Trophoblast cell (in vitro differentiated cells and primary cell): ENCODE measurements around the gene MUCL3.
A peak's percentile ranks its signal among the peaks of the same experiment; 100 is the strongest.
"Not testable (repeated sequence)": the region's sequence is repeated elsewhere in the genome, so short reads cannot be mapped to it uniquely, and the experiment has no call there.

Source experiments
- DNase-seq, 2 donors: peaks; one replicate each; pipeline ENCODE4 v3.0.0-alpha.2; 2016
- H2AFZ ChIP-seq: 2 replicates; pipeline ENCODE4 v1.6.1; 2013; ENCODE audit warnings: low read length, moderate library complexity, mild to moderate bottlenecking; ENCODE audit not compliant: insufficient read depth, poor library complexity
- H2AK5ac ChIP-seq: 2 replicates; pipeline ENCODE4 v1.6.1; 2013; ENCODE audit warnings: mild to moderate bottlenecking, low read length
- H2BK120ac ChIP-seq: 2 replicates; pipeline ENCODE4 v1.6.1; 2013; ENCODE audit warnings: low read length, mild to moderate bottlenecking, moderate library complexity; ENCODE audit not compliant: insufficient read depth, poor library complexity
- H2BK12ac ChIP-seq: 2 replicates; pipeline ENCODE4 v1.6.1; 2013; ENCODE audit warnings: mild to moderate bottlenecking, low read length, moderate library complexity
- H2BK5ac ChIP-seq: 2 replicates; pipeline ENCODE4 v1.6.1; 2013; ENCODE audit warnings: low read length, low read depth, moderate library complexity, mild to moderate bottlenecking; ENCODE audit not compliant: poor library complexity
- H3K14ac ChIP-seq: 2 replicates; pipeline ENCODE4 v1.6.1; 2013; ENCODE audit warnings: mild to moderate bottlenecking, low read length
- H3K18ac ChIP-seq: 2 replicates; pipeline ENCODE4 v1.6.1; 2013; ENCODE audit warnings: mild to moderate bottlenecking, low read length
- H3K23ac ChIP-seq: 2 replicates; pipeline ENCODE4 v1.6.1; 2013; ENCODE audit warnings: low read length
- H3K27ac ChIP-seq: 2 replicates; pipeline ENCODE4 v1.5.1; 2013; ENCODE audit warnings: low read depth, mild to moderate bottlenecking, inconsistent platforms, low read length, moderate library complexity
- H3K27me3 ChIP-seq: 2 replicates; pipeline ENCODE4 v1.6.1; 2013; ENCODE audit warnings: inconsistent platforms, mild to moderate bottlenecking, low read length, moderate library complexity; ENCODE audit not compliant: insufficient read depth
- H3K36me3 ChIP-seq, 2 experiments: 1 replicate in 1 of 2; 2 replicates in 1 of 2; pipeline ENCODE4 v1.6.1; 2013; ENCODE audit warnings: low read length in 2 of 2, mild to moderate bottlenecking in 2 of 2, moderate library complexity in 1 of 2; ENCODE audit not compliant: insufficient read depth in 2 of 2, control insufficient read depth in 1 of 2
- H3K4ac ChIP-seq: 2 replicates; pipeline ENCODE4 v1.6.1; 2013; ENCODE audit warnings: low read depth, mild to moderate bottlenecking, low read length, moderate library complexity
- H3K4me1 ChIP-seq, 2 experiments: 1 replicate in 1 of 2; 2 replicates in 1 of 2; pipeline ENCODE4 v1.6.1; 2013; ENCODE audit warnings: low read length in 2 of 2, mild to moderate bottlenecking in 2 of 2, moderate library complexity in 1 of 2; ENCODE audit not compliant: insufficient read depth in 2 of 2, control insufficient read depth in 1 of 2
- H3K4me2 ChIP-seq: 2 replicates; pipeline ENCODE4 v1.6.1; 2013; ENCODE audit warnings: inconsistent platforms, mild to moderate bottlenecking, low read length, moderate library complexity
- H3K4me3 ChIP-seq: 2 replicates; pipeline ENCODE4 v1.5.1; 2013; ENCODE audit warnings: mild to moderate bottlenecking, low read depth, low read length, inconsistent platforms
- H3K79me1 ChIP-seq: one replicate; pipeline ENCODE4 v1.6.1; 2013; ENCODE audit warnings: low read length
- H3K79me2 ChIP-seq: 2 replicates; pipeline ENCODE4 v1.6.1; 2013; ENCODE audit warnings: low read length, mild to moderate bottlenecking; ENCODE audit not compliant: control insufficient read depth, insufficient read depth, poor library complexity
- H3K9ac ChIP-seq: 2 replicates; pipeline ENCODE4 v1.6.1; 2013; ENCODE audit warnings: mild to moderate bottlenecking, low read length
- H3K9me3 ChIP-seq: 2 replicates; pipeline ENCODE4 v1.6.1; 2013; ENCODE audit warnings: low read depth, mild to moderate bottlenecking, control low read depth, inconsistent platforms, low read length; ENCODE audit not compliant: insufficient read depth
- H4K12ac ChIP-seq: 2 replicates; pipeline ENCODE4 v1.6.1; 2013; ENCODE audit warnings: low read depth, mild to moderate bottlenecking, low read length, moderate library complexity
- H4K8ac ChIP-seq: 2 replicates; pipeline ENCODE4 v1.6.1; 2013; ENCODE audit warnings: low read depth, mild to moderate bottlenecking, low read length, moderate library complexity
- H4K91ac ChIP-seq: one replicate; pipeline ENCODE4 v1.6.1; 2013; ENCODE audit warnings: low read depth, mild to moderate bottlenecking, low read length, moderate library complexity
- WGBS: extraction: QIAGEN DNeasy Blood & Tissue Kit; methylation state at CpG from one replicate; pipeline ENCODE4 v1.1.7; 2013; ENCODE audit warnings: missing lambda C conversion rate; ENCODE audit not compliant: insufficient read length, insufficient coverage; ENCODE audit errors: extremely low coverage; 5-methylcytosine and 5-hydroxymethylcytosine counted together

MUCL3 gene

GRCh38 chr6:30910473-30910872 is 30.3 kb upstream of the MUCL3 start:
- H3K9ac ChIP-seq, H4K8ac ChIP-seq, H2AFZ ChIP-seq, H4K91ac ChIP-seq, H3K4ac ChIP-seq, H2AK5ac ChIP-seq, H3K4me3 ChIP-seq, DNase-seq, H3K9me3 ChIP-seq, H3K4me2 ChIP-seq, H2BK12ac ChIP-seq, H3K18ac ChIP-seq, H3K27ac ChIP-seq, H3K23ac ChIP-seq, H3K79me1 ChIP-seq, H3K27me3 ChIP-seq, H3K79me2 ChIP-seq, H4K12ac ChIP-seq, H3K14ac ChIP-seq, H2BK5ac ChIP-seq, H2BK120ac ChIP-seq: not testable (repeated sequence)
- Histone ChIP-seq H3K36me3 (peaks cover 23 to 24% of the 10 kb centered on the region in 2 experiments), H3K4me1 (peaks cover 8 to 10% of the 10 kb centered on the region in 2 experiments)
- WGBS = no CpG with 5 or more reads among the region's 12 CpGs

GRCh38 chr6:30912746-30913520 is 27.8 kb upstream of the MUCL3 start:
- Histone ChIP-seq H3K79me1 (peaks cover 8% of the 10 kb centered on the region), H3K14ac (no peak overlapping the region), H3K27ac (no peak overlapping the region), H2BK5ac (no peak overlapping the region), H2BK12ac (no peak overlapping the region), H3K36me3 (peaks cover 32 to 34% of the 10 kb centered on the region in 2 experiments), H3K4me3 (no peak overlapping the region), H3K79me2 (peaks cover 8% of the 10 kb centered on the region), H4K12ac (no peak overlapping the region), H2AK5ac (no peak overlapping the region), H3K18ac (no peak overlapping the region), H4K91ac (no peak overlapping the region), H3K27me3 (no peaks in the 10 kb centered on the region), H3K4me2 (no peak overlapping the region), H2AFZ (no peak overlapping the region), H2BK120ac (no peak overlapping the region), H3K9ac (no peak overlapping the region), H3K9me3 (no peaks in the 10 kb centered on the region), H4K8ac (no peak overlapping the region), H3K23ac (no peak overlapping the region), H3K4me1 (peaks cover 8 to 12% of the 10 kb centered on the region in 2 experiments), H3K4ac (no peak overlapping the region)
- no peak for DNase-seq
- WGBS = no CpG with 5 or more reads among the region's 8 CpGs

- no CpG with 5 or more reads among the region's 31 CpGs for WGBS
Observed at GRCh38 chr6:30913721-30914075, 27.1 kb upstream of the MUCL3 start.

GRCh38 chr6:30914076-30914853 is 26.5 kb upstream of the MUCL3 start, which contains the start of gene VARS2:
TSS of gene VARS2 (plus strand) at chr6:30914238. CDS start at chr6:30914837, 599 bp downstream.
- Histone ChIP-seq H4K8ac (peak within 1 kb of the TSS; percentile 88), H3K4me1 (peaks cover 4 to 8% of the 10 kb centered on the region in 2 experiments), H4K91ac (peak within 1 kb of the TSS; percentile 78), H2AFZ (peak within 1 kb of the TSS; percentile 72), H3K9me3 (no peaks in the 10 kb centered on the region), H4K12ac (peak within 1 kb of the TSS; percentile 86), H3K14ac (peak within 1 kb of the TSS; percentile 59), H2BK120ac (peak within 1 kb of the TSS; percentile 33), H3K36me3 (peaks cover 32 to 36% of the 10 kb centered on the region in 2 experiments), H3K4me2 (peak within 1 kb of the TSS; percentile 58), H3K79me2 (peaks cover 4% of the 10 kb centered on the region), H2BK5ac (peak within 1 kb of the TSS; percentile 12), H3K27me3 (no peaks in the 10 kb centered on the region), H3K18ac (peak within 1 kb of the TSS; percentile 65), H3K4ac (peak within 1 kb of the TSS; percentile 41), H2BK12ac (peak within 1 kb of the TSS; percentile 19), H3K4me3 (peak within 1 kb of the TSS; percentile 62), H3K9ac (peak within 1 kb of the TSS; percentile 52), H3K79me1 (peaks cover 6% of the 10 kb centered on the region), H2AK5ac (peak within 1 kb of the TSS; percentile 72), H3K27ac (peak within 1 kb of the TSS; percentile 44), H3K23ac (no peak within 1 kb of the TSS)
- peak; percentile 92 to 95 for DNase-seq
- WGBS = no CpG with 5 or more reads among the region's 52 CpGs

More at GRCh38 chr6:30913721-30914075, 27.1 kb upstream of the MUCL3 start:
- Histone ChIP-seq H3K9me3 (no peaks in the 10 kb centered on the region), H3K4me1 (peaks cover 8 to 10% of the 10 kb centered on the region in 2 experiments), H4K91ac (peak overlapping the region; percentile 69), H4K12ac (peak overlapping the region; percentile 39), H3K23ac (no peak overlapping the region), H3K79me2 (peaks cover 4% of the 10 kb centered on the region), H3K4me3 (no peak overlapping the region), H3K9ac (peak overlapping the region; percentile 35), H2BK120ac (peak overlapping the region; percentile 21), H2AFZ (peak overlapping the region; percentile 72), H2BK12ac (no peak overlapping the region), H3K36me3 (peaks cover 32 to 35% of the 10 kb centered on the region in 2 experiments), H3K27ac (no peak overlapping the region), H3K14ac (peak overlapping the region; percentile 55), H2AK5ac (no peak overlapping the region), H4K8ac (peak overlapping the region; percentile 88), H2BK5ac (peak overlapping the region; percentile 11), H3K79me1 (peaks cover 6% of the 10 kb centered on the region), H3K4ac (peak overlapping the region; percentile 35), H3K18ac (peak overlapping the region; percentile 60), H3K27me3 (no peaks in the 10 kb centered on the region), H3K4me2 (peak overlapping the region; percentile 56)
- DNase-seq = no peak
